AG04450 (cell line): ENCODE measurements around the gene GFPT1. TPM values are rescaled to one million over a fixed set of nuclear protein-coding genes. Genes with fewer than 3 reads are reported as not detected.

Source experiments
- CTCF ChIA-PET: fragments of 300-600, 350-600 bp; formaldehyde crosslinking; extraction: SDS; loops from one replicate; lab custom pipeline; 2022; ENCODE audit warnings: antibody characterized with exemption, inconsistent platforms; lab: Charles Lee
- POLR2A ChIA-PET: fragments of 350-600 bp; formaldehyde crosslinking; extraction: SDS; loops from one replicate; lab custom pipeline; 2021; ENCODE audit warnings: antibody characterized with exemption, inconsistent platforms; lab: Yijun Ruan, JAX
- DNase-seq: peaks from one replicate; pipeline ENCODE4 v3.0.0-alpha.2; 2011; ENCODE audit warnings: low read depth, low spot score
- H3K27ac ChIP-seq: one replicate; pipeline ENCODE4 v1.5.1; 2012; ENCODE audit warnings: low read depth, low read length, control low read depth
- H3K27me3 ChIP-seq: one replicate; pipeline ENCODE4 v1.6.0; 2012; ENCODE audit warnings: low read length; ENCODE audit not compliant: control insufficient read depth, insufficient read depth
- H3K4me3 ChIP-seq: 2 replicates; pipeline ENCODE4 v1.5.1; 2011; ENCODE audit warnings: mild to moderate bottlenecking, low read depth, low read length, control low read depth
- H3K9me3 ChIP-seq: 2 replicates; pipeline ENCODE4 v1.5.1; 2012; ENCODE audit warnings: low read length; ENCODE audit not compliant: control insufficient read depth, insufficient read depth
- CTCF ChIP-seq: IDR thresholded peaks from 2 replicates; pipeline ENCODE4 v1.5.1; 2011; ENCODE audit warnings: low read depth, low read length, control low read depth, inconsistent platforms
- polyA plus RNA-seq: library from polyadenylated mRNA; depleted of rRNA; stranded (reverse); fragments of >200 nt; gene quantifications from 2 replicates; pipeline ENCODE4 v1.2.3, GENCODE V29; 2011

The GFPT1 gene
- polyA plus RNA-seq, 1 experiment = 47.4 TPM

- ChIA-PET POLR2A (no interaction called here), CTCF (interaction anchor here (0.5 kb wide), 1 partner anchor 580 kb away, joined by 3 read pairs; no protein-coding TSS in a partner anchor)
- no peak for DNase-seq
- Histone ChIP-seq H3K9me3 (no peaks in the 10 kb centered on the region), H3K27me3 (no peaks in the 10 kb centered on the region), H3K27ac (no peak overlapping the region), H3K4me3 (no peak overlapping the region)
- TF ChIP-seq CTCF = no peak
These were observed 53.7 kb downstream of the GFPT1 start for GRCh38 chr2:69333352-69333751.

- CTCF ChIA-PET = no interaction called here
- Histone ChIP-seq H3K9me3 (no peaks in the 10 kb centered on the region), H3K27ac (no peak overlapping the region), H3K4me3 (no peak overlapping the region), H3K27me3 (no peaks in the 10 kb centered on the region)
- POLR2A ChIA-PET = interaction anchor here (0.6 kb wide), 1 partner anchor 14 kb away, joined by 10 read pairs; no protein-coding TSS in a partner anchor
- no peak for DNase-seq
- TF ChIP-seq CTCF = no peak
These were observed 56.2 kb downstream of the GFPT1 start for GRCh38 chr2:69330781-69331180.

- ChIA-PET POLR2A (interaction anchor here (0.7 kb wide), 1 partner anchor 100 kb away, joined by 3 read pairs; no protein-coding TSS in a partner anchor), CTCF (no interaction called here)
- Histone ChIP-seq H3K27ac (no peak overlapping the region), H3K4me3 (no peak overlapping the region), H3K9me3 (no peaks in the 10 kb centered on the region), H3K27me3 (no peaks in the 10 kb centered on the region)
- no peak for DNase-seq
- TF ChIP-seq CTCF = no peak
These were observed 64.4 kb downstream of the GFPT1 start for GRCh38 chr2:69322631-69323030.

- Histone ChIP-seq H3K4me3 (no peak overlapping the region), H3K9me3 (0 out of 2 replicates have a peak, but pooled peaks cover 3% of the 10 kb centered on the region), H3K27me3 (no peaks in the 10 kb centered on the region), H3K27ac (no peak overlapping the region)
- TF ChIP-seq CTCF = no peak
- ChIA-PET CTCF (interaction anchor here (0.6 to 1.1 kb wide), 2 partner anchors 10 to 373 kb away, joined by 3 read pairs; no protein-coding TSS in a partner anchor), POLR2A (no interaction called here)
- no peak for DNase-seq
These were observed 70.5 kb downstream of the GFPT1 start for GRCh38 chr2:69316550-69316949.

- Histone ChIP-seq H3K9me3 (0 out of 2 replicates have a peak, but pooled peaks cover 3% of the 10 kb centered on the region), H3K27me3 (no peaks in the 10 kb centered on the region), H3K27ac (no peak overlapping the region), H3K4me3 (no peak overlapping the region)
- ChIA-PET CTCF (interaction anchor here (1.4 kb wide), 1 partner anchor 9 kb away, joined by 4 read pairs; no protein-coding TSS in a partner anchor), POLR2A (no interaction called here)
- no peak for TF ChIP-seq CTCF
- no peak for DNase-seq
These were observed 71.8 kb downstream of the GFPT1 start for GRCh38 chr2:69315160-69315761.
